Gastroesophageal sphincter (tissue), 4 donors: ENCODE measurements around the gene THRAP3. TPM values are rescaled to one million over a fixed set of nuclear protein-coding genes. Genes with fewer than 3 reads are reported as not detected.
"Not testable (repeated sequence)": the region's sequence is repeated elsewhere in the genome, so short reads cannot be mapped to it uniquely, and the experiment has no call there.

Experiments used
- ATAC-seq: fragments of 150-250 bp; one replicate; pipeline ENCODE4 v1.9.1; 2016; ENCODE audit warnings: mild to moderate bottlenecking, moderate library complexity
- H3K27ac ChIP-seq, 4 donors: fragments of 200-600 bp; sonication (generic) in 3 of 4; 1 replicate in 3 of 4; 2 replicates in 1 of 4; pipeline ENCODE4 v1.5.1; 2016 to 2019
- H3K27me3 ChIP-seq: fragments of 200-600 bp; sonication (generic); one replicate; pipeline ENCODE4 v1.5.1; 2019
- H3K36me3 ChIP-seq, 2 donors: fragments of 200-600 bp; sonication (generic); one replicate each; pipeline ENCODE4 v1.5.1; 2019; ENCODE audit warnings: control low read depth in 1 of 2
- H3K4me1 ChIP-seq, 3 donors: fragments of 200-600 bp; sonication (generic); 1 replicate in 2 of 3; 2 replicates in 1 of 3; pipeline ENCODE4 v1.5.1; 2016 to 2019; ENCODE audit warnings: control low read depth in 2 of 3
- H3K4me3 ChIP-seq, 2 donors: fragments of 200-600 bp; sonication (generic); one replicate each; pipeline ENCODE4 v1.5.1; 2019; ENCODE audit warnings: mild to moderate bottlenecking in 1 of 2, moderate library complexity in 1 of 2
- H3K9me3 ChIP-seq, 3 donors: fragments of 200-600 bp; sonication (generic); one replicate each; pipeline ENCODE4 v1.5.1; 2017 to 2019; ENCODE audit warnings: control low read depth in 2 of 3
- EP300 ChIP-seq: sonication (generic); formaldehyde crosslinking; IDR thresholded peaks from one replicate; pipeline ENCODE4 v1.6.1; 2017; ENCODE audit warnings: antibody characterized with exemption, mild to moderate bottlenecking
- POLR2A ChIP-seq, 2 donors: fragments of 450-650 bp; IDR thresholded peaks; one replicate each; pipeline ENCODE4 v1.6.1; 2017; ENCODE audit warnings: antibody characterized with exemption in 2 of 2, mild to moderate bottlenecking in 2 of 2, moderate library complexity in 1 of 2
- POLR2AphosphoS5 ChIP-seq: sonication (generic); formaldehyde crosslinking; IDR thresholded peaks from one replicate; pipeline ENCODE4 v1.6.1; 2017; ENCODE audit warnings: antibody characterized with exemption
- WGBS, 2 donors: methylation state at CpG; one replicate each; pipeline ENCODE4 v1.1.5; 2018; ENCODE audit warnings: low coverage in 1 of 2; 5-methylcytosine and 5-hydroxymethylcytosine counted together
- total RNA-seq, 4 donors: library from RNA; depleted of rRNA; stranded (reverse); fragments of >200 nt; gene quantifications; one replicate each; pipeline ENCODE4 v1.1.0, GENCODE V29; 2016
- TF ChIP-seq, protein P1 (sequence below), 4 experiments: fragments of 200-600 bp in 2 of 4; fragments of 450-650 bp in 2 of 4; sonication (generic) in 1 of 4; IDR thresholded peaks; one replicate each; pipeline ENCODE4 v1.5.1; 2017 to 2019; ENCODE audit warnings: antibody characterized with exemption in 4 of 4, mild to moderate bottlenecking in 2 of 4, moderate library complexity in 2 of 4

THRAP3 gene
- total RNA-seq, 4 donors from 2014 or later: 100 to 123 (median 114) TPM

- Histone ChIP-seq H3K9me3 (no peaks in the 10 kb centered on the region), H3K4me3 (no peak overlapping the region), H3K27ac (no peak overlapping the region), H3K27me3 (no peaks in the 10 kb centered on the region), H3K4me1 (peaks cover 0 to 20% (median 6%) of the 10 kb centered on the region in 3 donors), H3K36me3 (no peaks in the 10 kb centered on the region)
- WGBS, 2 donors: 95 to 97% methylated on average over 3 of the region's 3 CpGs
- ATAC-seq: no peak
- TF ChIP-seq POLR2AphosphoS5 (no peak), EP300 (no peak), POLR2A (IDR thresholded peaks at IDR 0.05) (no peak)
- TF ChIP-seq, protein P1, sequence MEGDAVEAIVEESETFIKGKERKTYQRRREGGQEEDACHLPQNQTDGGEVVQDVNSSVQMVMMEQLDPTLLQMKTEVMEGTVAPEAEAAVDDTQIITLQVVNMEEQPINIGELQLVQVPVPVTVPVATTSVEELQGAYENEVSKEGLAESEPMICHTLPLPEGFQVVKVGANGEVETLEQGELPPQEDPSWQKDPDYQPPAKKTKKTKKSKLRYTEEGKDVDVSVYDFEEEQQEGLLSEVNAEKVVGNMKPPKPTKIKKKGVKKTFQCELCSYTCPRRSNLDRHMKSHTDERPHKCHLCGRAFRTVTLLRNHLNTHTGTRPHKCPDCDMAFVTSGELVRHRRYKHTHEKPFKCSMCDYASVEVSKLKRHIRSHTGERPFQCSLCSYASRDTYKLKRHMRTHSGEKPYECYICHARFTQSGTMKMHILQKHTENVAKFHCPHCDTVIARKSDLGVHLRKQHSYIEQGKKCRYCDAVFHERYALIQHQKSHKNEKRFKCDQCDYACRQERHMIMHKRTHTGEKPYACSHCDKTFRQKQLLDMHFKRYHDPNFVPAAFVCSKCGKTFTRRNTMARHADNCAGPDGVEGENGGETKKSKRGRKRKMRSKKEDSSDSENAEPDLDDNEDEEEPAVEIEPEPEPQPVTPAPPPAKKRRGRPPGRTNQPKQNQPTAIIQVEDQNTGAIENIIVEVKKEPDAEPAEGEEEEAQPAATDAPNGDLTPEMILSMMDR (IDR thresholded peaks at IDR 0.05): no peak
Observed at GRCh38 chr1:36211307-36211706, 12.9 kb upstream of the THRAP3 start.

DNA sequence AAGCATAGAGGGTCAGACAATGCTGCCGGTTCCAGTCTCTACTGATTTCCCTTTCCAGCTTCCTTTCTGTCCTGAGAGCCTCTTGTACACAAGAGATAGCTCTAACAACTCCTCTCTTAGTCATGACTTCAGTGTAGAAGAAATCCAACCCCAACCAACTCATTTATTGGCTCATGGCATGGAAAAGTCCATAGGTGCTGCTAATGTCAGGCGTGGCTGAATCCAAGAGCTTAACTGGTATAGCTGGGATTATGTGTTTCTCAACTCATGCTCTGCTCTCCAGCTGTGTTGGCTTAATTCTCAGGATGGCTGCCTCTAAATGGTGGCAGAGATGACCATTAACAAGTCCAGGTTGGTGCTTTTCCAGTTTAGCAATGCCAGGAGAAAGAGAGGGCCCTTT, 12.4 kb upstream of the THRAP3 start:
- Histone ChIP-seq H3K9me3 (no peaks in the 10 kb centered on the region), H3K27ac (no peak overlapping the region), H3K4me3 (no peak overlapping the region), H3K4me1 (peaks cover 0 to 15% (median 6%) of the 10 kb centered on the region in 3 donors), H3K36me3 (no peaks in the 10 kb centered on the region), H3K27me3 (no peaks in the 10 kb centered on the region)
- ATAC-seq: no peak
- TF ChIP-seq, protein P1 (IDR thresholded peaks at IDR 0.05): no peak
- no peak for TF ChIP-seq POLR2A (IDR thresholded peaks at IDR 0.05)
- no peak for TF ChIP-seq POLR2AphosphoS5
- no peak for TF ChIP-seq EP300
- WGBS, 2 donors: 100% methylated on average over 1 of the region's 2 CpGs; no CpG with 5 or more reads in 1 of the 2 donors

- ATAC-seq: no peak
- WGBS, 2 donors: 76 to 77% methylated on average over 2 of the region's 2 CpGs
- no peaks in the 10 kb centered on the region for H3K9me3 ChIP-seq
- H3K36me3 ChIP-seq: no peaks in the 10 kb centered on the region
- H3K4me3 ChIP-seq: no peak overlapping the region
- no peaks in the 10 kb centered on the region for H3K27me3 ChIP-seq
- H3K27ac ChIP-seq: no peak overlapping the region
- peaks cover 0 to 6% (median 0%) of the 10 kb centered on the region in 3 donors for H3K4me1 ChIP-seq
- TF ChIP-seq EP300: no peak
- TF ChIP-seq, protein P1 (IDR thresholded peaks at IDR 0.05): no peak
- no peak for TF ChIP-seq POLR2A (IDR thresholded peaks at IDR 0.05)
- no peak for TF ChIP-seq POLR2AphosphoS5
Observed at GRCh38 chr1:36212782-36213181, 11.5 kb upstream of the THRAP3 start.

DNA sequence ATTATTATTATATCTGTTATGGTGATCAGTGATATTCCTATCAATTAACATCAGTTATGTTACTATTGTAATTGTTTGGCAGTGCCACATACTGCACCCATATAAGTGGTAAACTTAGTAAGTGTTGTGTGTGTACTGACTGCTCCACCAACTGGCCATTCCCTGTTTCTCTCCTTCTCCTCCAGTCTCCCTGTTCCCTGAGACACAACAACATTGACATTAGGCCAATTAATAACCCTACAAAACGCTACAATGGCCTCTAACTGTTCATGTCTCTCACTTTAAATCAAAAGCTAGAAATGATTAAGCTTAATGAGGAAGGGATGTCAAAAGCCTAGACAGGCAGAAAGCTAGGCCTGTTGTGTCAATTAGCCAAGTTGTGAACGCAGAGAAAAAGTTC, 6.6 kb upstream of the THRAP3 start:
- Histone ChIP-seq H3K4me1 (peaks cover 0 to 3% (median 0%) of the 10 kb centered on the region in 3 donors), H3K4me3 (no peak overlapping the region), H3K27me3 (no peaks in the 10 kb centered on the region), H3K9me3 (no peaks in the 10 kb centered on the region), H3K27ac (no peak overlapping the region), H3K36me3 (no peaks in the 10 kb centered on the region)
- no peak for ATAC-seq
- TF ChIP-seq, protein P1 (IDR thresholded peaks at IDR 0.05): peak in 2 of 4 experiments; percentile 17 to 39
- TF ChIP-seq POLR2AphosphoS5: no peak
- WGBS, 2 donors: 44 to 69% methylated on average over 2 of the region's 2 CpGs

DNA sequence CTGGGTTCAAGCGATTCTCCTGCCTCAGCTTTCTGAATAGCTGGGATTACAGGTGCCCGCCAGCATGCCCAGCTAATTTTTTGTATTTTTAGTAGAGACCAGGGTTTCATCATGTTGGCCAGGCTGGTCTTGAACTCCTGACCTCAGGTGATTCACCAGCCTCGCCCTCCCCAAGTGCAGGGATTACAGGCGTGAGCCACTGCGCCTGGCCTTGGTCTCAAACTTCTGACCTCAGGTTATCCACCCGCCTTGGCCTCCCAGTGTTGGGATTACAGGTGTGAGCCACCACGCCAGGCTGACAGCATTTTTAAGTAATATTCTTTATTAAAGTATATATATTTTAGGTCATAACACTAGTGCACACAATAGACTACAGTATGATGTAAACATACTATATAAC, 2.3 kb upstream of the THRAP3 start:
- H3K4me3 ChIP-seq, H3K36me3 ChIP-seq, H3K27me3 ChIP-seq, H3K9me3 ChIP-seq, ATAC-seq: not testable (repeated sequence)
- H3K4me1 ChIP-seq: peaks cover 4 to 32% (median 19%) of the 10 kb centered on the region in 3 donors
- H3K27ac ChIP-seq: peak overlapping the region in 1 of 4 donors; percentile 98
- WGBS, 2 donors: 100% methylated on average over 3 to 4 of the region's 7 CpGs
